ENCODE results near the gene SPRED3.

The SPRED3 gene

DNA sequence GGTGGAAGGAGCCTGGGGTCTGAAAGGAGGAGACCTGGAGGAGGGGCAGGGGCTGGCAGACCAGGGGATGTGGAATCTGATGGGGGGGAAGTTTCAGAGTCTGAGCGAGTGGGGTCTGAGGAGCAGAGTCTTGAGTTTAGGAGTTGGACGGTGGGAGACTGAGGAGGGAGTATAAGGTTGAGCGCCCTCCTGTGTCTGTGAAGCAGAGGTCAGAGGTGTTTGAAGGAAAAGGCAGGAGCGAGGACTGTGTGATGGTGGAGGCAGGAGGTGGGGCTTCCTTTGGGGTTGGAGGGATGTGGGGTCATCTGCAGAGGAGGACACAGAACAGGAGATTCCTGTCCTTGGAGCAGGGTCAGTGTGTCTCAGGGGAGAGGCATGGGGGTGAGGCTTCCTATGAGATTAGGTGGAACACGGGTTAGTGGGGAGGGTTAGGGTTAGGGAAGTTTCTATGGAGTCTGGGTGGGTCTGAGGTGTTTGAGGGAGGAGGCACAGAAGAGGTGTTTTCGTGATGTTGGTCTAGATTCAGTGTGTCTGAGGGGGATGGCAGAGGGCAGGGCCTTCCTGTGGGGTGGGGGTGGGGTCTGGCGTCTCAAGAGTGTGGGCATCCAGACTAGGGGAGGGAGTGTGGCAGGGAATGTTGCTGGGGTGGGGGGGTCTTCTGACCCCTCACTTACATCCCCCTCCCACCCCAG, 53.3 kb downstream of the SPRED3 start:
- no peak for DNase-seq (ENCODE audit: extremely low read depth in 1 of 2, low read depth in 1 of 2)

DNA sequence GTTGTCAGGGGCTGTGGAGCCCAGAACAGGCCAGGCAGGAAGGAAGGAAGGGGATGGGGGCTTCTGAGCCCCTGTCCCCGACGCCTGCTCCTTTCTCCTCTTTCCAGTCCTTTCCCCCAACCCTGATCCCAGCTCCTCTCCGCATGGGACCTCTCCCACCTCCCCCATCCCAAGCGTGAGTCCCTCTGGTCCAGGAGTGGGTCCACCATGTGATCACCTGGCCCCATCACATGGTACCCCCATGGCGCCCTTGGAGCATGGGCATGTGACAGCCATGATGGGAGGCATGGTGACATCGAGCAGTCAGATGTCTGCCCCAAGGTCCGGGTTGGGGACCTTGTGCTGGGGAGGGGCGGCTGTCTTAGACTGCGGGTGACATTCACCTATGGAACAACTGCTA, 54.2 kb downstream of the SPRED3 start:
- DNase-seq (ENCODE audit: extremely low read depth in 1 of 2, low read depth in 1 of 2) = no peak

DNA sequence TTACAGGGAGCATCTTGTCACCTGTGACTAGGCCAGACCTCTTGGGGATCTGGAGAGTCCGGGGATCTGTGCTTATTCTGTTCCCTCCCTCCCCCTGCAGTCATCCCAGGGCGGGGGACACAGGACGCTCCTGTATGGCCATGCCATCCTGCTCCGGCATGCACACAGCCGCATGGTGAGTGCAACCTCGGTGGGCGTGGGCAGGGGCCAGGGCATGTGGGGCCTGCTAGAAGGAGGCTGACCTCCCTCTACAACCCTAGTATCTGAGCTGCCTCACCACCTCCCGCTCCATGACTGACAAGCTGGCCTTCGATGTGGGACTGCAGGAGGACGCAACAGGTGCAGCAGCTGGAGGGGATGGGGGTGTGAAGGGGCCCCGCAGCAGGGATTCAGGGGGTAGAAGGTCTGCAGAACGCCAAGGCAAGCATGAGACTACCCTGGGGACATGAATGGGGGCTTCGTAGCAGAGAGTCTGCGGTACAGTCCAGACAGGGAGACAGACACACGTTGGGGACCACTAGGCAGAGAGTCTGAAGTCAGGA, 55.0 kb downstream of the SPRED3 start:
- no peak for DNase-seq (ENCODE audit: extremely low read depth in 1 of 2, low read depth in 1 of 2)

DNA sequence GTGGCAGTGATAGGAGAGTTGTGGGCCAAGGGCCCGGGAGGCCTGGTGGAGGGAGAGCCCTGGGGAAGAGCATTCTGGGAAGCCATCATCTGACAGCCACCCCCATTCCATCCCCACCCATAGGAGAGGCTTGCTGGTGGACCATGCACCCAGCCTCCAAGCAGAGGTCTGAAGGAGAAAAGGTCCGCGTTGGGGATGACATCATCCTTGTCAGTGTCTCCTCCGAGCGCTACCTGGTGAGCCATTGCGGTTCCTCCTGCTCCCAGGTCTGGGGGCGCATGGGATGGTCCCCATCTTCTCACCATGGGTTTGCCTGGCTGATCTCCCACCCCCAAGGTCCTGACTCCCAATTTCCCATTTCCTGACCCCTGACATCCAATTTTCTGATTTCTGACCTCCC, 55.5 kb downstream of the SPRED3 start:
- no peak for DNase-seq (ENCODE audit: extremely low read depth in 1 of 2, low read depth in 1 of 2)

DNA sequence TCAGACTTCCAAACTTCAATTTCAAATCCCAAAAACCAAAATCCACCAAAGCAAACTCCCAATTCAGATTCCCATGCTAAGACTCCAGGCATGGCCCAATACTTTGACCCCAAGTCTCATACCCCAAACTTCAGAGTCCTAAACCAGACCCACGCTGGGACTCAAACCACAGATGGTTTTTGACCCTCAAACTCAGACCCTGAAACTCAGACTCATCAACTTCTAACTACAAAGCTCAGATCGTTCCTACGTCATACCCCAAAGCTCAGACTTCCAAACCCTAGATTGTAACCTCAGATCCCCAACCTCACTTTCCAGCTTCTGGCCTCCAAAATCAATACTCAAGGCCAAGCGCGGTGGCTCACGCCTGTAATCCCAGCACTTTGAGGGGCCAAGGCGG, 56.9 kb downstream of the SPRED3 start:
- no peak for DNase-seq (ENCODE audit: extremely low read depth in 1 of 2, low read depth in 1 of 2)

DNA sequence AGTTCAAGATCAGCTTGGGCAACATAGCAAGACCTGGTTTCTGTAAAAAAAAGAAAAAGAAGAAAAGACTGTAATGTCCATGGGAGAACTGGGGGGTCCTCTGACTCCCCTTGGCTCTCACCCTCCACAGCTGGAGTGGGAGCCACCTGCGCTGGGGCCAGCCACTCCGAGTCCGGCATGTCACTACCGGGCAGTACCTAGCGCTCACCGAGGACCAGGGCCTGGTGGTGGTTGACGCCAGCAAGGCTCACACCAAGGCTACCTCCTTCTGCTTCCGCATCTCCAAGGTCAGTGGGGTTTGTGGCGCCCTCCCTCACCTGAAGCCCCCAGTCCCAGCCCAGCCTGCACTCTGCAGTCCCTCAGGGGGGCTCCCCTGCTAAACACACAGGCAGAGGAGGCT, 59.7 kb downstream of the SPRED3 start:
- DNase-seq (ENCODE audit: extremely low read depth in 1 of 2, low read depth in 1 of 2) = no peak
